Transverse colon (tissue), 4 donors: ENCODE data around the gene INHBA.

Experiments used
- CTCF ChIP-seq, 5 experiments: fragments of 200-600 bp in 3 of 5; fragments of 450-650 bp in 2 of 5; sonication (generic) in 3 of 5; IDR thresholded peaks; 1 replicate in 2 of 5; 2 replicates in 3 of 5; pipeline ENCODE4 v1.5.1; 2016 to 2017; ENCODE audit warnings: antibody characterized with exemption in 5 of 5, inconsistent platforms in 3 of 5, mild to moderate bottlenecking in 2 of 5, moderate library complexity in 1 of 5
- EP300 ChIP-seq: sonication (generic); formaldehyde crosslinking; IDR thresholded peaks from one replicate; pipeline ENCODE4 v1.6.1; 2017; ENCODE audit warnings: antibody characterized with exemption, low read depth
- POLR2AphosphoS5 ChIP-seq, 3 donors: sonication (generic); formaldehyde crosslinking; IDR thresholded peaks; one replicate each; pipeline ENCODE4 v1.6.1; 2016; ENCODE audit warnings: antibody characterized with exemption in 3 of 3

- no peak for TF ChIP-seq CTCF (IDR thresholded peaks at IDR 0.05)
- TF ChIP-seq EP300, result no peak
- TF ChIP-seq POLR2AphosphoS5 (IDR thresholded peaks at IDR 0.05), result no peak
These were observed 45.1 kb upstream of the INHBA start for GRCh38 chr7:41747961-41748360.
